IMR-90 (cell line): ENCODE results near the gene SECTM1. TPM values are rescaled to one million over a fixed set of nuclear protein-coding genes. Genes with fewer than 3 reads are reported as not detected.

Experiments
- ATAC-seq: fragments of 200-7000 bp; cut with Tn5 transposase; 2 replicates; pipeline ENCODE4 v1.9.1; 2020; ENCODE audit warnings: low read depth, mild to moderate bottlenecking, moderate library complexity
- BruUV-seq: library from RNA; stranded (reverse); fragments of 400-500 nt; replicated peaks from 2 replicates; lab custom pipeline; 2021; lab: Mats Ljungman, UMichigan
- CTCF ChIA-PET: fragments of 300-600 bp; formaldehyde crosslinking; extraction: SDS; loops from one replicate; lab custom pipeline; 2021; ENCODE audit warnings: antibody characterized with exemption; lab: Yijun Ruan, JAX
- POLR2A ChIA-PET: fragments of 300-600 bp; sonication (Branson Sonifier 250); formaldehyde crosslinking; loops from one replicate; lab custom pipeline; 2022; ENCODE audit warnings: antibody characterized with exemption; ENCODE audit not compliant: unreplicated experiment; lab: Charles Lee
- DNase-seq: peaks from one replicate; pipeline ENCODE4 v3.0.0; 2013
- H2AFZ ChIP-seq: replicated peaks from 2 replicates; pipeline ENCODE3; 2013; ENCODE audit warnings: low read length, mild to moderate bottlenecking; ENCODE audit not compliant: poor library complexity
- H2AK5ac ChIP-seq: 2 replicates; pipeline ENCODE4 v1.6.1; 2013; ENCODE audit warnings: low read depth, low read length, inconsistent platforms
- H2AK9ac ChIP-seq: replicated peaks from 2 replicates; pipeline ENCODE3; 2013; ENCODE audit warnings: mild to moderate bottlenecking, low read depth, low read length, moderate library complexity; ENCODE audit not compliant: poor library complexity
- H2BK120ac ChIP-seq: 2 replicates; pipeline ENCODE4 v1.6.1; 2013; ENCODE audit warnings: low read depth, low read length, inconsistent platforms
- H2BK15ac ChIP-seq: 3 replicates; pipeline ENCODE4 v1.6.1; 2013; ENCODE audit warnings: low read depth, low read length, inconsistent platforms
- H2BK20ac ChIP-seq: 2 replicates; pipeline ENCODE4 v1.6.1; 2013; ENCODE audit warnings: low read depth, mild to moderate bottlenecking, inconsistent platforms, low read length, moderate library complexity
- H2BK5ac ChIP-seq: 2 replicates; pipeline ENCODE4 v1.6.1; 2013; ENCODE audit warnings: mild to moderate bottlenecking, low read depth, low read length, inconsistent platforms; ENCODE audit not compliant: poor library complexity, severe bottlenecking
- H3K14ac ChIP-seq: replicated peaks from 2 replicates; pipeline ENCODE4 v1.6.1; 2013; ENCODE audit warnings: low read depth, low read length, inconsistent platforms
- H3K18ac ChIP-seq: 2 replicates; pipeline ENCODE4 v1.6.1; 2013; ENCODE audit warnings: low read depth, low read length, control low read depth
- H3K23ac ChIP-seq: 2 replicates; pipeline ENCODE4 v1.6.1; 2013; ENCODE audit warnings: low read depth, low read length, inconsistent platforms
- H3K27ac ChIP-seq: 2 replicates; pipeline ENCODE4 v1.5.1; 2013; ENCODE audit warnings: mild to moderate bottlenecking, control low read depth, low read length; ENCODE audit not compliant: insufficient read depth
- H3K27me3 ChIP-seq: 2 replicates; pipeline ENCODE4 v1.6.1; 2013; ENCODE audit warnings: low read length; ENCODE audit not compliant: control insufficient read depth, insufficient read depth
- H3K36me3 ChIP-seq: 2 replicates; pipeline ENCODE4 v1.6.1; 2013; ENCODE audit warnings: low read length, mixed read lengths; ENCODE audit not compliant: control insufficient read depth, insufficient read depth
- H3K4ac ChIP-seq: 2 replicates; pipeline ENCODE4 v1.6.1; 2013; ENCODE audit warnings: low read depth, low read length, inconsistent platforms
- H3K4me1 ChIP-seq: 2 replicates; pipeline ENCODE4 v1.6.1; 2013; ENCODE audit warnings: low read length, mixed read lengths; ENCODE audit not compliant: control insufficient read depth, insufficient read depth
- H3K4me2 ChIP-seq: 2 replicates; pipeline ENCODE4 v1.6.1; 2013; ENCODE audit warnings: low read depth, mild to moderate bottlenecking, control low read depth, low read length, moderate library complexity
- H3K4me3 ChIP-seq: 2 replicates; pipeline ENCODE4 v1.5.1; 2013; ENCODE audit warnings: low read depth, mild to moderate bottlenecking, control low read depth, low read length, moderate library complexity; ENCODE audit not compliant: insufficient read depth
- H3K56ac ChIP-seq: 2 replicates; pipeline ENCODE4 v1.6.1; 2013; ENCODE audit warnings: low read length, inconsistent platforms; ENCODE audit not compliant: insufficient read depth; ENCODE audit errors: extremely low read depth
- H3K79me1 ChIP-seq, 2 experiments: 2 replicates each; pipeline ENCODE4 v1.6.1; 2013; ENCODE audit warnings: low read length in 2 of 2, inconsistent platforms in 1 of 2, low read depth in 1 of 2
- H3K9ac ChIP-seq: 2 replicates; pipeline ENCODE4 v1.6.1; 2013; ENCODE audit warnings: low read depth, low read length, control low read depth
- H3K9me1 ChIP-seq: 2 replicates; pipeline ENCODE4 v1.6.1; 2013; ENCODE audit warnings: low read length, inconsistent platforms; ENCODE audit not compliant: insufficient read depth
- H3K9me3 ChIP-seq: 2 replicates; pipeline ENCODE4 v1.6.1; 2013; ENCODE audit warnings: low read length; ENCODE audit not compliant: control insufficient read depth, insufficient read depth
- H4K20me1 ChIP-seq: 2 replicates; pipeline ENCODE4 v1.6.1; 2013; ENCODE audit warnings: low read length, inconsistent platforms; ENCODE audit not compliant: insufficient read depth
- H4K5ac ChIP-seq: 2 replicates; pipeline ENCODE4 v1.6.1; 2013; ENCODE audit warnings: mild to moderate bottlenecking, low read depth, low read length, control low read depth
- H4K8ac ChIP-seq, 2 experiments: 2 replicates each; pipeline ENCODE4 v1.6.1; 2013; ENCODE audit warnings: low read depth in 2 of 2, low read length in 2 of 2, control low read depth in 1 of 2, inconsistent platforms in 1 of 2
- H4K91ac ChIP-seq: 2 replicates; pipeline ENCODE4 v1.6.1; 2013; ENCODE audit warnings: low read depth, low read length, inconsistent platforms; ENCODE audit not compliant: insufficient read depth
- BHLHE40 ChIP-seq: fragments of 150-350 bp; IDR thresholded peaks from 2 replicates; pipeline ENCODE4 v1.6.1; 2016; ENCODE audit warnings: mild to moderate bottlenecking, low read depth, low read length
- CEBPB ChIP-seq: IDR thresholded peaks from 2 replicates; pipeline ENCODE4 v1.6.1; 2012; ENCODE audit warnings: low read depth, low read length, improper control_type of control experiment
- CHD1 ChIP-seq: IDR thresholded peaks from 2 replicates; pipeline ENCODE4 v1.6.1; 2012; ENCODE audit warnings: low read depth, low read length, improper control_type of control experiment
- FOS ChIP-seq: fragments of 150-350 bp; IDR thresholded peaks from 2 replicates; pipeline ENCODE4 v1.6.1; 2016; ENCODE audit warnings: low read depth, low read length
- MAFK ChIP-seq: IDR thresholded peaks from 2 replicates; pipeline ENCODE4 v1.6.1; 2012; ENCODE audit warnings: low read depth, low read length, improper control_type of control experiment
- MAZ ChIP-seq: IDR thresholded peaks from 2 replicates; pipeline ENCODE4 v1.6.1; 2012; ENCODE audit warnings: low read depth, mild to moderate bottlenecking, low read length, improper control_type of control experiment, moderate library complexity, borderline replicate concordance
- MXI1 ChIP-seq: IDR thresholded peaks from 2 replicates; pipeline ENCODE4 v1.6.1; 2012; ENCODE audit warnings: low read depth, mild to moderate bottlenecking, low read length, moderate library complexity, borderline replicate concordance
- NFE2L2 ChIP-seq: fragments of 150-350 bp; IDR thresholded peaks from 2 replicates; pipeline ENCODE4 v1.6.1; 2016; ENCODE audit warnings: low read depth, mild to moderate bottlenecking, low read length
- POLR2A ChIP-seq: IDR thresholded peaks from 2 replicates; pipeline ENCODE4 v1.6.1; 2012; ENCODE audit warnings: mild to moderate bottlenecking, low read depth, low read length
- RAD21 ChIP-seq: IDR thresholded peaks from 2 replicates; pipeline ENCODE4 v1.6.1; 2012; ENCODE audit warnings: low read length, improper control_type of control experiment
- RCOR1 ChIP-seq: IDR thresholded peaks from 2 replicates; pipeline ENCODE4 v1.6.1; 2012; ENCODE audit warnings: mild to moderate bottlenecking, low read length, improper control_type of control experiment; ENCODE audit not compliant: insufficient replicate concordance
- RFX5 ChIP-seq: IDR thresholded peaks from 2 replicates; pipeline ENCODE4 v1.8.0; 2012; ENCODE audit warnings: low read depth, mild to moderate bottlenecking, low read length, moderate library complexity
- SMC3 ChIP-seq: fragments of 150-350 bp; IDR thresholded peaks from 2 replicates; pipeline ENCODE4 v1.6.1; 2016; ENCODE audit warnings: low read depth, mild to moderate bottlenecking, antibody characterized with exemption, low read length, moderate library complexity
- WGBS, 2 experiments: methylation state at CpG; one replicate each; pipeline versions ENCODE4 v1.1.5 to v1.1.7; 2013; ENCODE audit warnings: missing lambda C conversion rate in 2 of 2; ENCODE audit not compliant: insufficient read length in 1 of 2; ENCODE audit errors: extremely low coverage in 2 of 2; 5-methylcytosine and 5-hydroxymethylcytosine counted together
- dilution Hi-C: fragments of 300-500 bp; cut with HindIII; formaldehyde crosslinking; loops from one replicate; pipeline ENCODE4 v1.14.3; 2018; ENCODE audit warnings: low sequenced_read_pairs; ENCODE audit not compliant: unreplicated experiment
- in situ Hi-C: fragments of 300-500 bp; cut with MboI; formaldehyde crosslinking; loops from 3 replicates; pipeline ENCODE4 v1.14.3; 2019; ENCODE audit warnings: low sequenced_read_pairs, inconsistent platforms, mixed read lengths
- intact Hi-C: fragments of 100-400 bp; cut with micrococcal nuclease; formaldehyde crosslinking; loops from 2 replicates; pipeline ENCODE4 v1.10.0; 2022
- polyA plus RNA-seq, 3 experiments: library from polyadenylated mRNA; depleted of rRNA; stranded (reverse); fragments of >200 nt; gene quantifications; 2 replicates each; pipeline ENCODE4 v1.2.3, GENCODE V29; 2012; ENCODE audit warnings: low replicate concordance in 1 of 3
- total RNA-seq: library from RNA; depleted of rRNA; stranded (reverse); fragments of >200 nt; gene quantifications from 2 replicates; pipeline ENCODE4 v1.2.3, GENCODE V29; 2012
- TF ChIP-seq, protein P1 (sequence below): fragments of 150-350 bp; IDR thresholded peaks from 2 replicates; pipeline ENCODE4 v1.6.1; 2017; ENCODE audit warnings: mild to moderate bottlenecking, antibody characterized with exemption, low read length, low read depth
- TF ChIP-seq, protein P2 (sequence below): conservative IDR thresholded peaks from 2 replicates; pipeline ENCODE4 v1.5.1; 2012; ENCODE audit warnings: mild to moderate bottlenecking, low read depth, low read length, improper control_type of control experiment
- TF ChIP-seq, protein P3 (sequence below): fragments of 150-350 bp; IDR thresholded peaks from 2 replicates; pipeline ENCODE4 v1.6.1; 2016; ENCODE audit warnings: low read depth, mild to moderate bottlenecking, low read length, moderate library complexity, borderline replicate concordance

The SECTM1 gene
- total and polyA plus RNA-seq, 2 of the 4 experiments (the other 2 are of a cell fraction), result 2.3 to 4.4 TPM

DNA sequence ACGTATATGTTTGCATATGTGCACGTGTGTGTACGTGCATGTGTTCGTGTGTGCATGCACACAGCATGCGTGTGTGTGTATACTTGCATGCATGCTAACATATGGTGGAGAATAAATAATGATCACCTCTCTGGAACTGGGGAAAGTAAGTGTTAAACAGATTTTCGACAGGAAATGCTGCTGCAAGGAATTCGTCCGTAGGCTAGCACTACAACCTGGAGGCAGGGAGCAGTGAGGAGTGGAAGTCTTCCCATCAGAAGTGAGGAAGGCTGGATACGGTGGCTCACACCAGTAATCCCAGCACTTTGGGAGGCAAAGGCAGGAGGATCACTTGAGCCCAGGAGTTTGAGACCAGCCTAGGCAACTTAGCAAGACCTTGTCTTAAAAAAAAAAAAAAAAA is 55.3 kb downstream of the SECTM1 start:
- Histone ChIP-seq H2BK5ac (no peak overlapping the region), H3K27ac (no peak overlapping the region), H2AK9ac (no peak overlapping the region), H2AFZ (no peak overlapping the region), H3K4ac (no peak overlapping the region), H3K9ac (no peak overlapping the region), H4K20me1 (no peaks in the 10 kb centered on the region), H4K5ac (no peak overlapping the region), H2BK15ac (no peak overlapping the region), H3K36me3 (no peaks in the 10 kb centered on the region; the same call in 1 of the 2 replicates), H3K9me1 (peaks cover 18% of the 10 kb centered on the region), H3K27me3 (no peaks in the 10 kb centered on the region), H3K56ac (no peak overlapping the region), H3K4me3 (no peak overlapping the region), H3K4me1 (peaks cover 21% of the 10 kb centered on the region), H3K9me3 (no peaks in the 10 kb centered on the region), H2BK120ac (no peak overlapping the region), H4K8ac (no peak overlapping the region), H3K14ac (no peak overlapping the region), H4K91ac (no peak overlapping the region), H3K4me2 (no peak overlapping the region), H3K18ac (no peak overlapping the region), H2BK20ac (no peak overlapping the region), H3K23ac (no peak overlapping the region), H2AK5ac (no peak overlapping the region), H3K79me1 (peaks cover 2 to 12% of the 10 kb centered on the region in 2 experiments; a peak in 2 of 4 replicates)
- 90% methylated on average over 5 of the region's 9 CpGs; no CpG with 5 or more reads in 1 of the 2 experiments for WGBS, 2 experiments
- in situ Hi-C loops (no loop called here), intact Hi-C loops (no loop called here), dilution Hi-C loops (no loop called here)
- TF ChIP-seq CHD1 (no peak), MXI1 (no peak), BHLHE40 (no peak), RAD21 (no peak), SMC3 (no peak), FOS (no peak), CEBPB (no peak), MAZ (no peak), RCOR1 (no peak), POLR2A (no peak), NFE2L2 (no peak), RFX5 (no peak), MAFK (no peak)
- TF ChIP-seq, protein P1, sequence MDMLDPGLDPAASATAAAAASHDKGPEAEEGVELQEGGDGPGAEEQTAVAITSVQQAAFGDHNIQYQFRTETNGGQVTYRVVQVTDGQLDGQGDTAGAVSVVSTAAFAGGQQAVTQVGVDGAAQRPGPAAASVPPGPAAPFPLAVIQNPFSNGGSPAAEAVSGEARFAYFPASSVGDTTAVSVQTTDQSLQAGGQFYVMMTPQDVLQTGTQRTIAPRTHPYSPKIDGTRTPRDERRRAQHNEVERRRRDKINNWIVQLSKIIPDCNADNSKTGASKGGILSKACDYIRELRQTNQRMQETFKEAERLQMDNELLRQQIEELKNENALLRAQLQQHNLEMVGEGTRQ, result no peak
- TF ChIP-seq, protein P2, sequence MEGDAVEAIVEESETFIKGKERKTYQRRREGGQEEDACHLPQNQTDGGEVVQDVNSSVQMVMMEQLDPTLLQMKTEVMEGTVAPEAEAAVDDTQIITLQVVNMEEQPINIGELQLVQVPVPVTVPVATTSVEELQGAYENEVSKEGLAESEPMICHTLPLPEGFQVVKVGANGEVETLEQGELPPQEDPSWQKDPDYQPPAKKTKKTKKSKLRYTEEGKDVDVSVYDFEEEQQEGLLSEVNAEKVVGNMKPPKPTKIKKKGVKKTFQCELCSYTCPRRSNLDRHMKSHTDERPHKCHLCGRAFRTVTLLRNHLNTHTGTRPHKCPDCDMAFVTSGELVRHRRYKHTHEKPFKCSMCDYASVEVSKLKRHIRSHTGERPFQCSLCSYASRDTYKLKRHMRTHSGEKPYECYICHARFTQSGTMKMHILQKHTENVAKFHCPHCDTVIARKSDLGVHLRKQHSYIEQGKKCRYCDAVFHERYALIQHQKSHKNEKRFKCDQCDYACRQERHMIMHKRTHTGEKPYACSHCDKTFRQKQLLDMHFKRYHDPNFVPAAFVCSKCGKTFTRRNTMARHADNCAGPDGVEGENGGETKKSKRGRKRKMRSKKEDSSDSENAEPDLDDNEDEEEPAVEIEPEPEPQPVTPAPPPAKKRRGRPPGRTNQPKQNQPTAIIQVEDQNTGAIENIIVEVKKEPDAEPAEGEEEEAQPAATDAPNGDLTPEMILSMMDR, result no peak
- TF ChIP-seq, protein P3, sequence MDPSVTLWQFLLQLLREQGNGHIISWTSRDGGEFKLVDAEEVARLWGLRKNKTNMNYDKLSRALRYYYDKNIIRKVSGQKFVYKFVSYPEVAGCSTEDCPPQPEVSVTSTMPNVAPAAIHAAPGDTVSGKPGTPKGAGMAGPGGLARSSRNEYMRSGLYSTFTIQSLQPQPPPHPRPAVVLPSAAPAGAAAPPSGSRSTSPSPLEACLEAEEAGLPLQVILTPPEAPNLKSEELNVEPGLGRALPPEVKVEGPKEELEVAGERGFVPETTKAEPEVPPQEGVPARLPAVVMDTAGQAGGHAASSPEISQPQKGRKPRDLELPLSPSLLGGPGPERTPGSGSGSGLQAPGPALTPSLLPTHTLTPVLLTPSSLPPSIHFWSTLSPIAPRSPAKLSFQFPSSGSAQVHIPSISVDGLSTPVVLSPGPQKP, result no peak
- ATAC-seq, result no peak
- no TSS peak for BruUV-seq
- ChIA-PET POLR2A (no interaction called here), CTCF (no interaction called here)
- DNase-seq, result no peak
